ENCODE results near the gene KRTAP4-5. TPM values are rescaled to one million over a fixed set of nuclear protein-coding genes. Genes with fewer than 3 reads are reported as not detected.

The KRTAP4-5 gene
- not detected in 2 replicates for total RNA-seq

GRCh38 chr17:41149652-41149985, at the start of gene KRTAP4-5:
KRTAP4-5 (minus strand) TSS chr17:41149825; CDS start chr17:41149767, 58 bp downstream.

DNA sequence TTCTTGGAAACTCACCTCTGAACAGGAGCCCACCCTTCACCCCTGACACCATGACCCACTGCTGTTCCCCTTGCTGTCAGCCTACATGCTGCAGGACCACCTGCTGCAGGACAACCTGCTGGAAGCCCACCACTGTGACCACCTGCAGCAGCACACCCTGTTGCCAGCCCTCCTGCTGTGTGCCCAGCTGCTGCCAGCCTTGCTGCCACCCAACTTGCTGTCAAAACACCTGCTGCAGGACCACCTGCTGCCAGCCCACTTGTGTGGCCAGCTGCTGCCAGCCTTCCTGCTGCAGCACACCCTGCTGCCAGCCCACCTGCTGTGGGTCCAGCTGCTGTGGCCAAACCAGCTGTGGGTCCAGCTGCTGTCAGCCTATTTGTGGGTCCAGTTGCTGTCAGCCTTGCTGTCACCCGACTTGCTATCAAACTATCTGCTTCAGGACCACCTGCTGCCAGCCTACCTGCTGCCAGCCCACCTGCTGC, 40.3 kb upstream of the KRTAP4-5 start, which contains the start of gene KRTAP9-1:
KRTAP9-1 (plus strand) TSS at position 51 of the 482 bp plus-strand sequence; CDS start at position 51, 0 bp downstream.

GRCh38 chr17:41184480-41184961, 34.9 kb upstream of the KRTAP4-5 start, which contains the start of gene KRTAP4-1:
KRTAP4-1 (minus strand) TSS chr17:41184911; CDS start chr17:41184854, 57 bp downstream.

GRCh38 chr17:41177727-41178271, 28.2 kb upstream of the KRTAP4-5 start, which contains the start of gene KRTAP4-2:
KRTAP4-2 (minus strand) TSS chr17:41178221; CDS start chr17:41178164, 57 bp downstream.

DNA sequence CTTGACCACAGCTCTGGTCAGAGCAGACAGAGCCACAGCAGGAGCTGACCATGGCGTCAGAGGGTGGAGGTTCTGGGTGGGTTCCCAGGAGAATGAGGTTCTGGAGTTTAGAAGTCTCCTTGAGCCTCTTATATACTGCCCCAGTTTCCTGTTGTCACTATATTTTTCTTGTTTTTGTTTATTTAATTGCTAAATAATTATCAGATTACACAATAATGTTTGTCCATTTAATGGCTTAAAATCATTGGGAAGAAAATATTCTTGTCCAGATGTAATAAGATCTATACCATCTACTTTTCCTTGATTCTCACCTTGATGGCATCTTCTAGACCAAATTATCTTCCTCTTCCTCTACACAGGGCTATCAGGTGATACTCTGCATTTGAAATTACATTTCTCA, 18.5 kb upstream of the KRTAP4-5 start, which contains the start of gene KRTAP4-3:
KRTAP4-3 (minus strand) TSS at position 101 of the 400 bp plus-strand sequence; CDS start at position 52, 49 bp downstream.

GRCh38 chr17:41160648-41161047, 11.0 kb upstream of the KRTAP4-5 start, which contains the start of gene KRTAP4-4:
KRTAP4-4 (minus strand) TSS chr17:41160748; CDS start chr17:41160691, 57 bp downstream.

GRCh38 chr17:41140360-41141131, 9.1 kb downstream of the KRTAP4-5 start, which contains the start of gene KRTAP4-6:
KRTAP4-6 (minus strand) TSS chr17:41140544; CDS start chr17:41140487, 57 bp downstream.

GRCh38 chr17:41123991-41124371, 25.6 kb downstream of the KRTAP4-5 start, which contains the start of gene KRTAP4-12:
KRTAP4-12 (minus strand) TSS chr17:41124182; CDS start chr17:41124122, 60 bp downstream.

GRCh38 chr17:41117846-41118386, 31.7 kb downstream of the KRTAP4-5 start, which contains the start of gene KRTAP4-11:
KRTAP4-11 (minus strand) TSS chr17:41118373; CDS start chr17:41118315, 58 bp downstream.

DNA sequence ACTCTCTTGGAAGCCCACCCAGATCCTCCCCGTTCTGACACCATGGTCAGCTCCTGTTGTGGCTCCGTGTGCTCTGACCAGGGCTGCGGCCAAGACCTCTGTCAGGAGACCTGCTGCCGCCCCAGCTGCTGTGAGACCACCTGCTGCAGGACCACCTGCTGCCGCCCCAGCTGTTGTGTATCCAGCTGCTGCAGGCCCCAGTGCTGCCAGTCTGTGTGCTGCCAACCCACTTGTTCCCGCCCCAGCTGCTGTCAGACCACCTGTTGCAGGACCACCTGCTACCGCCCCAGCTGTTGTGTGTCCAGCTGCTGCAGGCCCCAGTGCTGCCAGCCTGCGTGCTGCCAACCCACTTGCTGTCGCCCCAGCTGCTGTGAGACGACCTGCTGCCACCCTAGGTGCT, 44.3 kb downstream of the KRTAP4-5 start, which contains the start of gene KRTAP4-9:
KRTAP4-9 (plus strand) TSS at position 43 of the 400 bp plus-strand sequence; CDS start at position 43, 0 bp downstream.

GRCh38 chr17:41101586-41102259, 47.9 kb downstream of the KRTAP4-5 start, which contains the start of gene KRTAP4-16:
KRTAP4-16 (minus strand) TSS chr17:41102209; CDS start chr17:41102209, 0 bp downstream.

Other genes with a start within 250 kb of the KRTAP4-5 start
- gene KRT23, start 212.2 kb downstream of the KRTAP4-5 start, total RNA-seq: 0.76 TPM in 1 of 2 replicates, not detected in the other
- gene KRT39, start 182.9 kb downstream of the KRTAP4-5 start, total RNA-seq: not detected in 2 replicates
- not detected in 2 replicates for gene KRT40, start 165.5 kb downstream of the KRTAP4-5 start, total RNA-seq
- gene KRTAP3-3, start 155.7 kb downstream of the KRTAP4-5 start, total RNA-seq: not detected in 2 replicates
- gene KRTAP3-2, start 149.9 kb downstream of the KRTAP4-5 start, total RNA-seq: not detected in 2 replicates
- gene KRTAP3-1, start 140.7 kb downstream of the KRTAP4-5 start, total RNA-seq: not detected in 2 replicates
- gene KRTAP1-5, start 122.6 kb downstream of the KRTAP4-5 start, total RNA-seq: not detected in 2 replicates
- not detected in 2 replicates for gene KRTAP1-4, start 119.6 kb downstream of the KRTAP4-5 start, total RNA-seq
- gene KRTAP1-3, start 115.0 kb downstream of the KRTAP4-5 start, total RNA-seq: not detected in 2 replicates
- gene KRTAP1-1, start 108.4 kb downstream of the KRTAP4-5 start, total RNA-seq: not detected in 2 replicates
- gene KRTAP2-1, start 102.5 kb downstream of the KRTAP4-5 start, total RNA-seq: not detected in 2 replicates
- not detected in 2 replicates for gene KRTAP2-2, start 94.6 kb downstream of the KRTAP4-5 start, total RNA-seq
- gene KRTAP2-3, start 89.7 kb downstream of the KRTAP4-5 start, total RNA-seq: 0.13 and 2.6 TPM in 2 replicates
- gene KRTAP2-4, start 83.9 kb downstream of the KRTAP4-5 start, total RNA-seq: not detected in 2 replicates
- not detected in 2 replicates for gene KRTAP4-7, start 65.7 kb downstream of the KRTAP4-5 start, total RNA-seq
- gene KRTAP4-8, start 51.7 kb downstream of the KRTAP4-5 start, total RNA-seq: not detected in 2 replicates
- gene KRTAP4-16, start 47.6 kb downstream of the KRTAP4-5 start, total RNA-seq: not detected in 2 replicates
- not detected in 2 replicates for gene KRTAP4-9, start 44.4 kb downstream of the KRTAP4-5 start, total RNA-seq
- gene KRTAP4-11, start 31.5 kb downstream of the KRTAP4-5 start, total RNA-seq: not detected in 2 replicates
- not detected in 2 replicates for gene KRTAP4-12, start 25.6 kb downstream of the KRTAP4-5 start, total RNA-seq
- gene KRTAP4-6, start 9.3 kb downstream of the KRTAP4-5 start, total RNA-seq: not detected in 2 replicates
- gene KRTAP4-4, start 10.9 kb upstream of the KRTAP4-5 start, total RNA-seq: not detected in 2 replicates
- not detected in 2 replicates for gene KRTAP4-3, start 18.4 kb upstream of the KRTAP4-5 start, total RNA-seq
- gene KRTAP4-2, start 28.4 kb upstream of the KRTAP4-5 start, total RNA-seq: not detected in 2 replicates
- gene KRTAP4-1, start 35.1 kb upstream of the KRTAP4-5 start, total RNA-seq: not detected in 2 replicates
- not detected in 2 replicates for gene KRTAP9-1, start 40.1 kb upstream of the KRTAP4-5 start, total RNA-seq
- not detected in 2 replicates for gene KRTAP9-2, start 76.8 kb upstream of the KRTAP4-5 start, total RNA-seq
- not detected in 2 replicates for gene KRTAP9-3, start 82.6 kb upstream of the KRTAP4-5 start, total RNA-seq
- not detected in 2 replicates for gene KRTAP9-8, start 88.2 kb upstream of the KRTAP4-5 start, total RNA-seq
- not detected in 2 replicates for gene KRTAP9-4, start 99.9 kb upstream of the KRTAP4-5 start, total RNA-seq
- gene KRTAP9-9, start 105.6 kb upstream of the KRTAP4-5 start, total RNA-seq: not detected in 2 replicates
- not detected in 2 replicates for gene KRTAP9-6, start 115.6 kb upstream of the KRTAP4-5 start, total RNA-seq
- not detected in 2 replicates for gene KRTAP9-7, start 125.9 kb upstream of the KRTAP4-5 start, total RNA-seq
- not detected in 2 replicates for gene KRTAP29-1, start 153.0 kb upstream of the KRTAP4-5 start, total RNA-seq
- not detected in 2 replicates for gene KRTAP16-1, start 159.5 kb upstream of the KRTAP4-5 start, total RNA-seq
- 0.33 and 0.63 TPM in 2 replicates for gene KRTAP17-1, start 165.9 kb upstream of the KRTAP4-5 start, total RNA-seq
- not detected in 2 replicates for gene KRT33A, start 201.0 kb upstream of the KRTAP4-5 start, total RNA-seq
- gene KRT33B, start 220.0 kb upstream of the KRTAP4-5 start, total RNA-seq: not detected in 2 replicates
- gene KRT34, start 232.5 kb upstream of the KRTAP4-5 start, total RNA-seq: 0.13 and 2.9 TPM in 2 replicates
- gene KRT31, start 247.8 kb upstream of the KRTAP4-5 start, total RNA-seq: 0.13 TPM in 1 of 2 replicates, not detected in the other